ENCODE measurements around the gene PLXNC1.

DNA sequence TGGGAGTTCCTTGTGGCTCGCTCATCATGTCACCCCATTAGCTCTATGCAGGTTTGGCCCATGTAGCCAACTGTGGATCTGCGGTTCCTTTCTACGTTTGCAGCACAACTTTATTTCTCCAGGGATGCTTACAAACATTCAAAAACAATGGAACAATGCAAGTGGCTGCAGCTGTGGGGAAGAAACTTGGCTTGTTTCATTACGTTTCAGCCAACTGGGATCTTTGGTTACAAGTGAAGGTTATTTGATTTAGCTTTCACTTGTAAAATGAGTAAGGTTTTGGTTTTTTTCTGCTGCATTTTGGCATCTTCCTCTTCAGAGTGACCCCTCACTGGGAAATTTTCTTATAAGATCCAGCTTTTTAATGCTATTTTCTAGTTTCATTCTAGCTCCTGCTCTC is 105.9 kb downstream of the PLXNC1 start:
- TF ChIP-seq FOXK2 (IDR thresholded peaks at IDR 0.05) (no peak), FOXM1 (IDR thresholded peaks at IDR 0.05; ENCODE audit: borderline replicate concordance) (no peak), FOXA1 (IDR thresholded peaks at IDR 0.05) (no peak), ELF4 (IDR thresholded peaks at IDR 0.05) (no peak)
